Esophagus muscularis mucosa (tissue), 4 donors: ENCODE results near the gene PTPN18.

Source experiments
- CTCF ChIP-seq, 3 experiments: fragments of 200-600 bp in 2 of 3; fragments of 450-650 bp in 1 of 3; sonication (generic) in 2 of 3; IDR thresholded peaks; one replicate each; pipeline ENCODE4 v1.5.1; 2017 to 2019; ENCODE audit warnings: antibody characterized with exemption in 3 of 3, mild to moderate bottlenecking in 2 of 3, moderate library complexity in 1 of 3
- EP300 ChIP-seq: sonication (generic); formaldehyde crosslinking; IDR thresholded peaks from one replicate; pipeline ENCODE4 v1.6.1; 2017; ENCODE audit warnings: antibody characterized with exemption
- POLR2A ChIP-seq: fragments of 450-650 bp; IDR thresholded peaks from one replicate; pipeline ENCODE4 v1.6.1; 2017; ENCODE audit warnings: antibody characterized with exemption, moderate library complexity, mild to moderate bottlenecking, low read depth
- POLR2AphosphoS5 ChIP-seq, 2 donors: sonication (generic); formaldehyde crosslinking; IDR thresholded peaks; one replicate each; pipeline ENCODE4 v1.6.1; 2017; ENCODE audit warnings: antibody characterized with exemption in 2 of 2

- no peak for TF ChIP-seq CTCF (IDR thresholded peaks at IDR 0.05)
- TF ChIP-seq POLR2AphosphoS5 (IDR thresholded peaks at IDR 0.05), result no peak
- no peak for TF ChIP-seq EP300
- no peak for TF ChIP-seq POLR2A
These were observed 34.7 kb downstream of the PTPN18 start for GRCh38 chr2:130390460-130391057.
